Keratinocyte (primary cell): Measurements from ENCODE around the gene MUC6. TPM values are rescaled to one million over a fixed set of nuclear protein-coding genes. Genes with fewer than 3 reads are reported as not detected.

Experiments used
- DNase-seq: peaks from one replicate; pipeline ENCODE4 v3.0.0-alpha.2; 2011; ENCODE audit warnings: low read depth, missing footprints, low spot score
- FAIRE-seq: peaks from 2 replicates; lab custom pipeline; 2011; peaks lifted over from hg19 to GRCh38; lab: Jason Lieb, UNC
- H2AFZ ChIP-seq: 2 replicates; pipeline ENCODE4 v1.6.0; 2012; ENCODE audit warnings: low read length, control low read depth, inconsistent platforms; ENCODE audit not compliant: control insufficient read depth
- H3K27ac ChIP-seq: 2 replicates; pipeline ENCODE4 v1.5.1; 2011; ENCODE audit warnings: low read length; ENCODE audit not compliant: control insufficient read depth, insufficient read depth
- H3K27me3 ChIP-seq: 3 replicates; pipeline ENCODE4 v1.6.0; 2011; ENCODE audit warnings: low read length; ENCODE audit not compliant: control insufficient read depth, insufficient read depth; ENCODE audit errors: extremely low read depth
- H3K36me3 ChIP-seq, 2 experiments: 2 replicates in 1 of 2; 3 replicates in 1 of 2; pipeline ENCODE4 v1.5.1; 2011; ENCODE audit warnings: low read length in 2 of 2, mild to moderate bottlenecking in 1 of 2; ENCODE audit not compliant: control insufficient read depth in 2 of 2, insufficient read depth in 2 of 2; ENCODE audit errors: extremely low read depth in 1 of 2
- H3K4me1 ChIP-seq: 3 replicates; pipeline ENCODE4 v1.5.1; 2011; ENCODE audit warnings: low read length; ENCODE audit not compliant: control insufficient read depth, insufficient read depth; ENCODE audit errors: extremely low read depth
- H3K4me2 ChIP-seq: 3 replicates; pipeline ENCODE4 v1.6.0; 2011; ENCODE audit warnings: low read depth, low read length; ENCODE audit not compliant: control insufficient read depth, insufficient read depth; ENCODE audit errors: extremely low read depth
- H3K4me3 ChIP-seq, 3 experiments: fragments of 200-600 bp in 1 of 3; sonication (generic) in 1 of 3; 2 replicates in 2 of 3; 3 replicates in 1 of 3; pipeline ENCODE4 v1.5.1; 2011 to 2016; ENCODE audit warnings: low read length in 3 of 3, mild to moderate bottlenecking in 3 of 3, control low read depth in 2 of 3, inconsistent platforms in 1 of 3, low read depth in 1 of 3, mixed read lengths in 1 of 3, mixed run types in 1 of 3, moderate library complexity in 1 of 3; ENCODE audit not compliant: control insufficient read depth in 2 of 3, insufficient read depth in 2 of 3; ENCODE audit errors: extremely low read depth in 1 of 3
- H3K79me2 ChIP-seq: 2 replicates; pipeline ENCODE4 v1.6.0; 2012; ENCODE audit warnings: low read length; ENCODE audit not compliant: control insufficient read depth, insufficient read depth
- H3K9ac ChIP-seq: 3 replicates; pipeline ENCODE4 v1.6.0; 2011; ENCODE audit warnings: low read length; ENCODE audit not compliant: control insufficient read depth, insufficient read depth; ENCODE audit errors: extremely low read depth
- H3K9me1 ChIP-seq: 3 replicates; pipeline ENCODE4 v1.6.0; 2011; ENCODE audit warnings: low read length; ENCODE audit not compliant: control insufficient read depth, insufficient read depth; ENCODE audit errors: extremely low read depth
- H3K9me3 ChIP-seq: 2 replicates; pipeline ENCODE4 v1.5.1; 2012; ENCODE audit warnings: low read depth, low read length; ENCODE audit not compliant: control insufficient read depth
- H4K20me1 ChIP-seq: 3 replicates; pipeline ENCODE4 v1.6.0; 2011; ENCODE audit warnings: low read length; ENCODE audit not compliant: control insufficient read depth, insufficient read depth; ENCODE audit errors: extremely low read depth
- EZH2 ChIP-seq: IDR thresholded peaks from one replicate; pipeline ENCODE4 v1.6.1; 2012; ENCODE audit warnings: inconsistent platforms, mild to moderate bottlenecking, low read length, moderate library complexity
- dilution Hi-C: fragments of 300-500 bp; cut with MboI; formaldehyde crosslinking; loops from one replicate; pipeline ENCODE4 v1.7.0; 2020; ENCODE audit warnings: low sequenced_read_pairs; ENCODE audit not compliant: extremely low pct_ligation_motif_present
- polyA plus RNA-seq, 5 experiments: library from polyadenylated mRNA; depleted of rRNA in 3 of 5; stranded (reverse) in 3 of 5; stranded (forward) in 1 of 5; unstranded in 1 of 5; fragments of >200 nt; gene quantifications; 1 replicate in 1 of 5; 2 replicates in 3 of 5; 3 replicates in 1 of 5; pipeline versions ENCODE4 v1.2.1 to v1.2.3, GENCODE V29; 2011 to 2012; ENCODE audit warnings: missing spikeins in 2 of 5, low read depth in 1 of 5, low replicate concordance in 1 of 5
- TF ChIP-seq, protein P1 (sequence below), 3 experiments: IDR thresholded peaks in 1 of 3; conservative IDR thresholded peaks in 1 of 3; optimal IDR thresholded peaks in 1 of 3; 2 replicates in 2 of 3; 3 replicates in 1 of 3; pipeline versions ENCODE3 to v1.5.1; 2011; ENCODE audit warnings: low read length in 3 of 3, mild to moderate bottlenecking in 3 of 3, moderate library complexity in 2 of 3, control low read depth in 1 of 3, inconsistent platforms in 1 of 3; ENCODE audit not compliant: insufficient read depth in 2 of 3; ENCODE audit errors: extremely low read depth in 1 of 3

The MUC6 gene
- polyA plus RNA-seq, 1 donor (not counting 4 experiments of a cell fraction or from before 2014, with no cell fraction given): not detected

DNA sequence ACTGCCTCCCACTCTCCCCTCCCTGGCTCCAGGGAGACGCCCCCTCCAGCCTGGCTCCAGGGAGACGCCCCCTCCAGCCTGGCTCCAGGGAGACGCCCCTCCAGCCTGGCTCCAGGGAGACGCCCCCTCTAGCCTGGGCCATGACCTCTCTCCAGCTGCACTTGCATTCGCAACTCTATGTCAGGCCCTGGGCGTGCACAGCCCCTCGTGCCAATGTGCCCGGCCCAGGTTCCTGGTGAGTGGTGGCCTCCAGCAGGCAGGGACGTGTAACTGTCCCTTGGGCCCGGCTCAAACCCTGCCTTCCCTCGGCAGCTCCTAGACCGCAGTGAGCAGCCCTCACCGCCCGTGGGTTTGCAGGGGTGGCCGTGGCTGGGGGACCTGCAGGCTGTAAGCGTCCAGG, 6.9 kb downstream of the MUC6 start:
- dilution Hi-C loops: no loop called here
- no peak for FAIRE-seq
- no peak overlapping the region for H3K9ac ChIP-seq

DNA sequence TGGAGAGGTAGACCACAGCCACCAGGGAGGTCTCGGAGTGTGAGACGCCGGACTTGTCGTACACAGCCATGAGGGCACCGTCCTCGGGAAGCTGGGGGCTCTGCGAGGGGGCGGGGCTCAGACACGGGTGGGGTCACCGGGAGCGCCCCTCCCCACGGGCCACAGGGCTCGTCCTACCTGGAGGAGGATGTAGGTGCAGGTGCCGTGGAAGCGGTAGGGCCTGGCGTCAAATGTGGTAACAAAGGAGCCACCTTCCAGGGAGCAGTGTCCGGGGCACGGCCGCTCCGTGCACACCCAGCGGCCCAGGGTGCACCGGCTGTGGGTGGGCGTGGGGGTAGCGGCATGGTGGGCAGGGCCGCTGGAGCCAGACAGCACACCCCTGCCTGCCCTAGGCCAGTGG, 7.5 kb downstream of the MUC6 start:
- no peak overlapping the region for H3K9ac ChIP-seq
- no peaks in the 10 kb centered on the region for H3K4me1 ChIP-seq
- no peaks in the 10 kb centered on the region for H3K9me3 ChIP-seq
- no peaks in the 10 kb centered on the region for H3K79me2 ChIP-seq
- no peaks in the 10 kb centered on the region for H4K20me1 ChIP-seq
- DNase-seq (no peak), FAIRE-seq (no peak)
- no peak overlapping the region for H3K4me3 ChIP-seq
- dilution Hi-C loops: no loop called here
- no peak for TF ChIP-seq EZH2
- TF ChIP-seq, protein P1, sequence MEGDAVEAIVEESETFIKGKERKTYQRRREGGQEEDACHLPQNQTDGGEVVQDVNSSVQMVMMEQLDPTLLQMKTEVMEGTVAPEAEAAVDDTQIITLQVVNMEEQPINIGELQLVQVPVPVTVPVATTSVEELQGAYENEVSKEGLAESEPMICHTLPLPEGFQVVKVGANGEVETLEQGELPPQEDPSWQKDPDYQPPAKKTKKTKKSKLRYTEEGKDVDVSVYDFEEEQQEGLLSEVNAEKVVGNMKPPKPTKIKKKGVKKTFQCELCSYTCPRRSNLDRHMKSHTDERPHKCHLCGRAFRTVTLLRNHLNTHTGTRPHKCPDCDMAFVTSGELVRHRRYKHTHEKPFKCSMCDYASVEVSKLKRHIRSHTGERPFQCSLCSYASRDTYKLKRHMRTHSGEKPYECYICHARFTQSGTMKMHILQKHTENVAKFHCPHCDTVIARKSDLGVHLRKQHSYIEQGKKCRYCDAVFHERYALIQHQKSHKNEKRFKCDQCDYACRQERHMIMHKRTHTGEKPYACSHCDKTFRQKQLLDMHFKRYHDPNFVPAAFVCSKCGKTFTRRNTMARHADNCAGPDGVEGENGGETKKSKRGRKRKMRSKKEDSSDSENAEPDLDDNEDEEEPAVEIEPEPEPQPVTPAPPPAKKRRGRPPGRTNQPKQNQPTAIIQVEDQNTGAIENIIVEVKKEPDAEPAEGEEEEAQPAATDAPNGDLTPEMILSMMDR (optimal IDR thresholded peaks at IDR 0.05 in 1 of 3, IDR thresholded peaks at IDR 0.05 in 1 of 3, conservative IDR thresholded peaks at IDR 0.05 in 1 of 3; ENCODE audit: extremely low read depth in 1 of 3, insufficient read depth in 2 of 3, low read length in 3 of 3): no peak
- no peaks in the 10 kb centered on the region for H3K9me1 ChIP-seq
- H3K4me2 ChIP-seq: no peak overlapping the region
- H2AFZ ChIP-seq: no peak overlapping the region
- H3K27me3 ChIP-seq: peaks cover 4% of the 10 kb centered on the region
- H3K36me3 ChIP-seq: peaks cover 0 to 2% of the 10 kb centered on the region in 2 experiments
- no peak overlapping the region for H3K27ac ChIP-seq

More for the DNA sequence above, 6.9 kb downstream of the MUC6 start:
- H3K27me3 ChIP-seq: peaks cover 4% of the 10 kb centered on the region
- H3K4me2 ChIP-seq: no peak overlapping the region
- no peak for TF ChIP-seq EZH2
- TF ChIP-seq, protein P1 (optimal IDR thresholded peaks at IDR 0.05 in 1 of 3, IDR thresholded peaks at IDR 0.05 in 1 of 3, conservative IDR thresholded peaks at IDR 0.05 in 1 of 3; ENCODE audit: extremely low read depth in 1 of 3, insufficient read depth in 2 of 3, low read length in 3 of 3): no peak
- H2AFZ ChIP-seq: no peak overlapping the region
- peaks cover 0 to 2% of the 10 kb centered on the region in 2 experiments for H3K36me3 ChIP-seq
- H3K79me2 ChIP-seq: no peaks in the 10 kb centered on the region
- no peaks in the 10 kb centered on the region for H3K9me1 ChIP-seq
- no peak overlapping the region for H3K27ac ChIP-seq
- H3K9me3 ChIP-seq: no peaks in the 10 kb centered on the region
- H3K4me3 ChIP-seq: no peak overlapping the region
- no peak for DNase-seq
- H3K4me1 ChIP-seq: no peaks in the 10 kb centered on the region
- H4K20me1 ChIP-seq: no peaks in the 10 kb centered on the region
